ENCODE results near the gene DEPDC7. TPM values are rescaled to one million over a fixed set of nuclear protein-coding genes. Genes with fewer than 3 reads are reported as not detected.

DEPDC7 gene
- total and polyA plus RNA-seq, 2 of the 13 experiments (the other 11 are each of a cell fraction or from before 2014, with no cell fraction given): 17.3 to 33.3 TPM

DNA sequence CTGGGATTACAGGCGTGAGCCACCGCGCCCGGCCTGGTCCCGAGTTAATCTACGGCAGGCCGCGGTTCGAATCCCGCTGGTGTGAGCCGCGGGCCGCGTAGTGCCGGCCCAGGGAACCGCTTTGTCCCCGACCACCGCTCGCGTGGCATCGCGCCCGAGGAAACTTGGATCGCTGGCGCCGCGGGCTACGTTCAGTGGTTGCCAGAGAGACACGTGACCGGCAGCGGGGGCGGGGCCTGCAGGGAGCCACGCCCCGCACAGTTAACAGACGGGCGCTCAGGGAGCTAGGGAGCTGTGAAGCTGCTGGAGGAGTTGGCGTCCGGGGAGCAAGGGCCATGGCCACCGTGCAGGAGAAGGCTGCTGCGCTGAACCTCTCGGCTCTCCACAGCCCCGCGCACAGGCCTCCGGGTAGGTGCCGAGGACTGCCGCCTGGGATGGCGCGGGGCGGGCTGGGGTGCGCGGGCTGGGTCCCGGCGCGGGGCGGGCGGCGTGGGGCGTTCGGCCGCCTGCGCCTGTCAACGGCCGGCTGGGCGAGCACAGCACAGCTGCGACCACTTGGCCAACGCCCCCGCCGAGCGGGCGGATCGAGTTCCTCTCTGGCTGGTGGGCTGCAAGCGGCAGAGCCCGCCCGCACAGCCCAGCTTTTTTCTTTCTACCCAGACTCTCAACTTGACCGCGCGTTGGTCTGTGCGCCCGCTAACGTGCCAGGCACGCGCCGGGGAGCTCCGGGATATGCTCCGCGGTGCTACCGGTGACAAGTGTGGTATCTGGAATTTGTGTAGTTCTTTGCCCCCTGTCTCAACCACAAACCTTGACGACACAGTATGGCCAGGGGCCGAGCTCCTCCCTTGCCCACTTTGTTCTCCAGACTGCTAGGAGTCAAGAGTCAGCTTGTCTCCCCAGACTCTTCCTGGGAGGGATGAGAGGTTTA is at the start of gene DEPDC7 (continued):
- TF ChIP-seq ZBTB40 (IDR thresholded peaks at IDR 0.05): no peak
- TF ChIP-seq ZBTB40 (CRISPR knock-in tag; IDR thresholded peaks at IDR 0.05): peak; percentile 18; the same call in 1 of the 2 replicates
- peak; percentile 86; the same call in 1 of the 2 replicates for TF ChIP-seq ZNF142 (CRISPR knock-in tag; IDR thresholded peaks at IDR 0.05)
- 0 out of 2 replicates have a peak, but pooled peaks have one; percentile 86 for TF ChIP-seq ADNP (CRISPR knock-in tag; IDR thresholded peaks at IDR 0.05)
- peak; percentile 68 for TF ChIP-seq ZNF761 (CRISPR knock-in tag; conservative IDR thresholded peaks at IDR 0.05)
- no peak for TF ChIP-seq NR1H2 (CRISPR knock-in tag; IDR thresholded peaks at IDR 0.05; ENCODE audit: borderline replicate concordance, low read depth)
- TF ChIP-seq ZFP36L1 (CRISPR knock-in tag; IDR thresholded peaks at IDR 0.05): no peak; the same call in 1 of the 2 replicates
- TF ChIP-seq ZNF574 (CRISPR knock-in tag; IDR thresholded peaks at IDR 0.05): peak; percentile 67
- peak; percentile 49; the same call in 1 of the 2 replicates for TF ChIP-seq ERF (CRISPR knock-in tag; IDR thresholded peaks at IDR 0.05)
